SK-N-SH (cell line): ENCODE measurements around the gene SYTL5.

Experiments used
- ELF1 ChIP-seq: IDR thresholded peaks from 2 replicates; pipeline ENCODE4 v1.4.0; 2012
- POLR2AphosphoS5 ChIP-seq: IDR thresholded peaks from 2 replicates; pipeline ENCODE4 v1.6.1; 2012; ENCODE audit warnings: low read depth, low read length
- RCOR1 ChIP-seq: fragments of 150-350 bp; IDR thresholded peaks from 2 replicates; pipeline ENCODE4 v1.6.1; 2017; ENCODE audit warnings: antibody characterized with exemption, low read length
- RFX5 ChIP-seq: IDR thresholded peaks from 2 replicates; pipeline ENCODE4 v1.6.1; 2012; ENCODE audit warnings: mild to moderate bottlenecking, improper control_type of control experiment, low read length
- TF ChIP-seq, protein P1 (sequence below): fragments of 200-600 bp; sonication (generic); IDR thresholded peaks from 2 replicates; pipeline ENCODE4 v1.6.1; 2017; ENCODE audit warnings: antibody characterized with exemption, mild to moderate bottlenecking, moderate library complexity
- TF ChIP-seq, protein P2 (sequence below): fragments of 150-350 bp; IDR thresholded peaks from 2 replicates; pipeline ENCODE4 v1.6.1; 2017; ENCODE audit warnings: antibody characterized with exemption, low read length, low read depth, borderline replicate concordance
- TF ChIP-seq, protein P3 (sequence below): IDR thresholded peaks from 2 replicates; pipeline ENCODE4 v1.6.1; 2012; ENCODE audit warnings: mild to moderate bottlenecking, low read depth, low read length, moderate library complexity

DNA sequence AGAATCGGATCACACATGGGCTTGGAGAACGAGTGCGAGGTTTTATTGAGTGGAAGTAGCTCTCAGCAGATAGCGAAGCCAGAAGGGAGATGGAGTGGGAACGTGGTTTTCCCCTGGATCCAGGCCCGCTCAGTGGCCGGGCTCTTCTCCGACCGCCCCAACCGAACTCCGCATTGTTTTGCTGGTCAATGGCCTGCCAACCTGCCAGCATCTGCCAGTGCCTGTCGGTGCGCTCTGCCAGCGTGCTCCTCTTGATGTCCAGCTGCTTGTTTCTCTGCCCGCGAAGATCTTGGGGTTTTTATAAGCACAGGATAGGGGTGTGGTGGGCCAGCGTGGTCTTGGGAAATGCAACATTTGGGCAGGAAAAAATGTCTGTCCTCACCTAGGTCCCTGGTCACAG lies 5.6 kb upstream of the SYTL5 start:
- TF ChIP-seq, protein P1, sequence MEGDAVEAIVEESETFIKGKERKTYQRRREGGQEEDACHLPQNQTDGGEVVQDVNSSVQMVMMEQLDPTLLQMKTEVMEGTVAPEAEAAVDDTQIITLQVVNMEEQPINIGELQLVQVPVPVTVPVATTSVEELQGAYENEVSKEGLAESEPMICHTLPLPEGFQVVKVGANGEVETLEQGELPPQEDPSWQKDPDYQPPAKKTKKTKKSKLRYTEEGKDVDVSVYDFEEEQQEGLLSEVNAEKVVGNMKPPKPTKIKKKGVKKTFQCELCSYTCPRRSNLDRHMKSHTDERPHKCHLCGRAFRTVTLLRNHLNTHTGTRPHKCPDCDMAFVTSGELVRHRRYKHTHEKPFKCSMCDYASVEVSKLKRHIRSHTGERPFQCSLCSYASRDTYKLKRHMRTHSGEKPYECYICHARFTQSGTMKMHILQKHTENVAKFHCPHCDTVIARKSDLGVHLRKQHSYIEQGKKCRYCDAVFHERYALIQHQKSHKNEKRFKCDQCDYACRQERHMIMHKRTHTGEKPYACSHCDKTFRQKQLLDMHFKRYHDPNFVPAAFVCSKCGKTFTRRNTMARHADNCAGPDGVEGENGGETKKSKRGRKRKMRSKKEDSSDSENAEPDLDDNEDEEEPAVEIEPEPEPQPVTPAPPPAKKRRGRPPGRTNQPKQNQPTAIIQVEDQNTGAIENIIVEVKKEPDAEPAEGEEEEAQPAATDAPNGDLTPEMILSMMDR, result no peak
- TF ChIP-seq, protein P2, sequence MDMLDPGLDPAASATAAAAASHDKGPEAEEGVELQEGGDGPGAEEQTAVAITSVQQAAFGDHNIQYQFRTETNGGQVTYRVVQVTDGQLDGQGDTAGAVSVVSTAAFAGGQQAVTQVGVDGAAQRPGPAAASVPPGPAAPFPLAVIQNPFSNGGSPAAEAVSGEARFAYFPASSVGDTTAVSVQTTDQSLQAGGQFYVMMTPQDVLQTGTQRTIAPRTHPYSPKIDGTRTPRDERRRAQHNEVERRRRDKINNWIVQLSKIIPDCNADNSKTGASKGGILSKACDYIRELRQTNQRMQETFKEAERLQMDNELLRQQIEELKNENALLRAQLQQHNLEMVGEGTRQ, result no peak
- no peak for TF ChIP-seq POLR2AphosphoS5
- TF ChIP-seq RCOR1, result no peak
- TF ChIP-seq, protein P3, sequence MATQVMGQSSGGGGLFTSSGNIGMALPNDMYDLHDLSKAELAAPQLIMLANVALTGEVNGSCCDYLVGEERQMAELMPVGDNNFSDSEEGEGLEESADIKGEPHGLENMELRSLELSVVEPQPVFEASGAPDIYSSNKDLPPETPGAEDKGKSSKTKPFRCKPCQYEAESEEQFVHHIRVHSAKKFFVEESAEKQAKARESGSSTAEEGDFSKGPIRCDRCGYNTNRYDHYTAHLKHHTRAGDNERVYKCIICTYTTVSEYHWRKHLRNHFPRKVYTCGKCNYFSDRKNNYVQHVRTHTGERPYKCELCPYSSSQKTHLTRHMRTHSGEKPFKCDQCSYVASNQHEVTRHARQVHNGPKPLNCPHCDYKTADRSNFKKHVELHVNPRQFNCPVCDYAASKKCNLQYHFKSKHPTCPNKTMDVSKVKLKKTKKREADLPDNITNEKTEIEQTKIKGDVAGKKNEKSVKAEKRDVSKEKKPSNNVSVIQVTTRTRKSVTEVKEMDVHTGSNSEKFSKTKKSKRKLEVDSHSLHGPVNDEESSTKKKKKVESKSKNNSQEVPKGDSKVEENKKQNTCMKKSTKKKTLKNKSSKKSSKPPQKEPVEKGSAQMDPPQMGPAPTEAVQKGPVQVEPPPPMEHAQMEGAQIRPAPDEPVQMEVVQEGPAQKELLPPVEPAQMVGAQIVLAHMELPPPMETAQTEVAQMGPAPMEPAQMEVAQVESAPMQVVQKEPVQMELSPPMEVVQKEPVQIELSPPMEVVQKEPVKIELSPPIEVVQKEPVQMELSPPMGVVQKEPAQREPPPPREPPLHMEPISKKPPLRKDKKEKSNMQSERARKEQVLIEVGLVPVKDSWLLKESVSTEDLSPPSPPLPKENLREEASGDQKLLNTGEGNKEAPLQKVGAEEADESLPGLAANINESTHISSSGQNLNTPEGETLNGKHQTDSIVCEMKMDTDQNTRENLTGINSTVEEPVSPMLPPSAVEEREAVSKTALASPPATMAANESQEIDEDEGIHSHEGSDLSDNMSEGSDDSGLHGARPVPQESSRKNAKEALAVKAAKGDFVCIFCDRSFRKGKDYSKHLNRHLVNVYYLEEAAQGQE, result no peak
- no peak for TF ChIP-seq ELF1
- TF ChIP-seq RFX5, result no peak
